Astrocyte of the cerebellum (primary cell): Measurements from ENCODE around the gene RBCK1.
A peak's percentile ranks its signal among the peaks of the same experiment; 100 is the strongest.
"Not testable (repeated sequence)": the region's sequence is repeated elsewhere in the genome, so short reads cannot be mapped to it uniquely, and the experiment has no call there.

Source experiments
- DNase-seq: peaks from one replicate; pipeline ENCODE4 v3.0.0-alpha.2; 2011; ENCODE audit warnings: low read depth
- H3K4me3 ChIP-seq: 2 replicates; pipeline ENCODE4 v1.5.1; 2011; ENCODE audit warnings: mild to moderate bottlenecking, low read depth, low read length, moderate library complexity
- in situ Hi-C: cut with HindIII; loops from 2 replicates; pipeline ENCODE4 v1.10.0; 2017; ENCODE audit warnings: low sequenced_read_pairs
- TF ChIP-seq, protein P1 (sequence below): IDR thresholded peaks from 2 replicates; pipeline ENCODE4 v1.5.1; 2012; ENCODE audit warnings: low read length, low read depth, moderate library complexity, mild to moderate bottlenecking; ENCODE audit errors: missing control alignments

Gene RBCK1

DNA sequence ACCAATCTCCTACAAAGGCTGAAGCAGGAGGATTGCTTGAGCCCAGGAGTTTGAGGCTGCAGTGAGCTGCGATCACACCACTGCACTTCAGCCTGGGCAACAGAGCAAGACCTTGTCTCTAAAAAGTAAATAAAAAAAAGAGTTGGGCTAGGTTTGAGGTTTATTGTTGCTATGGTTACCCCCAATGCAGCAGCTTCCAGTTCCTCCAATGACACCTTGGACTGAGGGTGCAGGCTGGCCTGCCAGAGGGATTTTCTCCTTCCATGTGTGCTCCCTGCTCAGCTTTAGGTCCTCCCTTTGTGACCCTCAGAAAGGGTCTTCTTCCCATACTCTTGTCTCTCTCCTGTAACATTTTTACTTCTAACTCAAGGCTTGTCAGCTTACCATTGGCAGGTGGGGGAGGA is 64.8 kb downstream of the RBCK1 start:
- TF ChIP-seq, protein P1, sequence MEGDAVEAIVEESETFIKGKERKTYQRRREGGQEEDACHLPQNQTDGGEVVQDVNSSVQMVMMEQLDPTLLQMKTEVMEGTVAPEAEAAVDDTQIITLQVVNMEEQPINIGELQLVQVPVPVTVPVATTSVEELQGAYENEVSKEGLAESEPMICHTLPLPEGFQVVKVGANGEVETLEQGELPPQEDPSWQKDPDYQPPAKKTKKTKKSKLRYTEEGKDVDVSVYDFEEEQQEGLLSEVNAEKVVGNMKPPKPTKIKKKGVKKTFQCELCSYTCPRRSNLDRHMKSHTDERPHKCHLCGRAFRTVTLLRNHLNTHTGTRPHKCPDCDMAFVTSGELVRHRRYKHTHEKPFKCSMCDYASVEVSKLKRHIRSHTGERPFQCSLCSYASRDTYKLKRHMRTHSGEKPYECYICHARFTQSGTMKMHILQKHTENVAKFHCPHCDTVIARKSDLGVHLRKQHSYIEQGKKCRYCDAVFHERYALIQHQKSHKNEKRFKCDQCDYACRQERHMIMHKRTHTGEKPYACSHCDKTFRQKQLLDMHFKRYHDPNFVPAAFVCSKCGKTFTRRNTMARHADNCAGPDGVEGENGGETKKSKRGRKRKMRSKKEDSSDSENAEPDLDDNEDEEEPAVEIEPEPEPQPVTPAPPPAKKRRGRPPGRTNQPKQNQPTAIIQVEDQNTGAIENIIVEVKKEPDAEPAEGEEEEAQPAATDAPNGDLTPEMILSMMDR: no peak
- no peak for DNase-seq
- in situ Hi-C loops: no loop called here
- no peak overlapping the region for H3K4me3 ChIP-seq

DNA sequence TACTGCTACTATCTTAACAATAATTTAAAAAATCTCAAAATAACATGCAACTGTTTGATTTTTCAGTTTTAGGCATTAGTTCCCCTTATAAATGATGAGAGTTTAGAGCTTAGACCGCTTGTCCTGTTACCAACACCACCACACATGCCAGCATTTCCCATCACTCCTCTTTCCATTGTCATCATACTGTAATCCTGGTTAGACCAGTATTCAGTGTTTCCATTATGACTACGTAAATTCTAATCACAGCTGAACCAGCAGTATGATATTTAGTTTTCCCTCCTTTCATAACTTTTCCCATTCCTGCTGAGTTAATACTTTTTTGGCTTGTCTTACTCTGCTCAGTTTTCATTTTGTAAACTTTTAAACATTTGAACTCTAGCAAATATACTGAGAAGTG is 66.5 kb downstream of the RBCK1 start:
- DNase-seq: no peak
- no peak overlapping the region for H3K4me3 ChIP-seq
- in situ Hi-C loops: no loop called here
- TF ChIP-seq, protein P1: no peak

DNA sequence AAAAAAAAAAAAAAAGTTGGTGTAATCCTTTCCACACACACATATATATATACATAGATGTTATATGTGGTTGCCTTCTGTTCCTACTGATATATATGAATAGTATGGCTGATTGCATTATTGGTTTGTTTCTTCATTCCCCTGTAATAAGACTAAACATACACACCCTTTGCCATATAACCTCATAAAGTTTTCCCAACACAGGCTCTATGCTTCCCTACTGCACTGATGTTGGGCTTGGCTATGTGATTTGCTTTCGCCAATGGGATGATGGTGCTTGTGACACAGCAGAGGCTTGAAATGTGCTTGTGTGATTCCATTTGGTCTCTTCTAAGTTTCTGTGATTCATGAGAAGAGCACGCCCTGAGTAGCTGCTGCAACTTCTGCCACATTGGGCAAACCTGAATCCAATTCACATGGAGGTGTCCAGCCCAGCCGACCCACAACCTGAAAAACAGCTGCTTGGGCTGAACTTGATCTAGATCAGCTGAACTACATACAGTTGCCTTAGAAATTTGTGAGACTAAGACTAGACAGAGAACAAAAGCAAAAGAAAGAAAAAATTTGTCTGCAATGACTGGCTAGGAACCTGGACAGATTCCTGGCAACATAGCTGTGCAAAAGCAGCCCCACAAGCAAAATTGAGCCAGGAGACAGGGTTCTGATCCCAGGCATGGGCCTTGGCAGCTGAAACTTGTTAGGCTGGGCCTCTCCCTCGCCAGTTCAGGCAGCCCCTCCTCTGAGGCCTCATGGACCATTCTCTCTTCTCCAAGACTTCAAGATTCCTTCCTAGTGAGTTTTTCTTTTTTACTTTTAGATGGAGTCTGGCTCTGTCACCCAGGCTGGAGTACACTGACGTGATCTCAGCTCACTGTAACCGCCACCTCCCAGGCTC is 67.6 kb downstream of the RBCK1 start:
- no peak for DNase-seq
- TF ChIP-seq, protein P1: no peak
- no peak overlapping the region for H3K4me3 ChIP-seq
- in situ Hi-C loops: loop anchor here (5.0 kb wide), 1 partner anchor 113 kb away; no protein-coding TSS in a partner anchor

DNA sequence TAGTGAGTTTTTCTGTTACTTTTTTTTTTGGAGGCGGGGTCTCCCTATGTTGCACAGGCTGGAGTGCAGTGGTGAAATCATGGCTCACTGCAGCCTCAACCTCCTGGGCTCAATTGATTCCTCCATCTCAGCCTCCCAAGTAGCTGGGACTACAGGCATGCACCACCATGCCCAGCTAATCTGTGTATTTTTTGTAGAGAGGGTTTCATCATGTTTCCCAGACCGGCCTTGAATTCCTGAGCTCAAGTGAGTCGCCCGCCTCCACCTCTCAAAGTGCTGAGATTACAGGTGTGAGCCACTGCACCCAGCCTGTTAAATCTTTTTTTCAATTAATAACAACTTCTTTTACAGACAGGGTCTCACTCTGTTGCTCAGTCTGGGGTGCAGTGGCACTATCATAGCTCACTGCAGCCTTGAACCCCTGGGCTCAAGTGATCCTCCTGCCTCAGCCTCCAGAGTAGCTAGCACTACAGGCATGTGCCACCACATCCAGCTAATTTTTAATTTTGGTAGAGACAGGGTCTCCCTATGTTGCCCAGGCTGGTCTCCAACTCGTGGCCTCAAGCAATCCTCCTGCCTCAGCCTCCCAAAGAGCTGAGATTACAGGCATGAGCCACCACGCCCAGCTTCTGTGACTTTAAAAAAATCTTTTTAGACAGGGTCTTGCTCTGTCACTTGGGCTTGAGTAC is 68.6 kb downstream of the RBCK1 start:
- in situ Hi-C loops: loop anchor here (5.0 kb wide), 1 partner anchor 114 kb away; no protein-coding TSS in a partner anchor

DNA sequence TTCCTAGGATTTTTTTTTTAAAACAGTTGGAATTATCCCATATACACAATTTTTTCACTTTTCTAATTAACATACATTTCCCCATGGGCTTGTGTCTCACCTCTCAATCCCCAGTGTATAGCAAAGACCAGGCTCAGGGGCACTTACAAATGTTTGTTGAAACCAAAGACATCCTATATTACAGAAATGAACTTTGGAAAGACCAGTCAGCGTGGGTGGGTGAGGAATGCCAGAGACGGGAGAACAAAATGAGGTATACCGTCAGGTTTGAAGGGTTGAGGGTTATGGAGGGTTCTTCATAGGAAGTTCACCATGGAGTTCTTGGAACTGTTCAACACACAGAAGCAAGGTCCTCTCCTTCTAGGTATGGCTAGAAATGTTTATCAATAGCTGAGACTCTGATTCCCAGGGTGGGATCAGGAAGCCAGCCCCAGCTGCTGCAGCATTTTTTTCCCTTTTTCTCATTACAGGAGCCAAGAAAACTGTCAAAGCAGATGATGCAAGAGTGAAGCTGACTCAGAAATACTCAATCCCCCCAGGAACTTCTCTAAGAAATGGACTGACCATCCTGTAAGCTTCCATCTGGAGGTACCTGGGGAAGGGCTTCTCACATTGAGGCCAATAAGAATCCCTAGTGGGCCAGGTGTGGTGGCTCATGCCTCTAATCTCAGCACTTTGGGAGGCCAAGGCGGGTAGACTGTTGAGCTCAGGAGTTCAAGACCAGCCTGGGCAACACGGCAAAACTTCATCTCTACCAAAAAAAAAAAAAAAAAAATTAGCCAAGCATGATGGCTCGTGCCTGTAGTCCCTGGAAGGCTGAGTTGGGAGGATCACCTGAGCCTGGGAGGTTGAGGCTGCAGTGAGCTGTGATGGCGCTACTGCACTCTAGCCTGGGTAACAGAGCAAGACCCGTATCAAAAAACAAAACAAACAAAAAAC is 70.2 kb downstream of the RBCK1 start:
- TF ChIP-seq, protein P1: no peak
- no peak for DNase-seq
- in situ Hi-C loops: loop anchor here (5.0 kb wide), 1 partner anchor 116 kb away; no protein-coding TSS in a partner anchor

More for the DNA sequence above, 68.6 kb downstream of the RBCK1 start:
- not testable (repeated sequence) for DNase-seq, H3K4me3 ChIP-seq

DNA sequence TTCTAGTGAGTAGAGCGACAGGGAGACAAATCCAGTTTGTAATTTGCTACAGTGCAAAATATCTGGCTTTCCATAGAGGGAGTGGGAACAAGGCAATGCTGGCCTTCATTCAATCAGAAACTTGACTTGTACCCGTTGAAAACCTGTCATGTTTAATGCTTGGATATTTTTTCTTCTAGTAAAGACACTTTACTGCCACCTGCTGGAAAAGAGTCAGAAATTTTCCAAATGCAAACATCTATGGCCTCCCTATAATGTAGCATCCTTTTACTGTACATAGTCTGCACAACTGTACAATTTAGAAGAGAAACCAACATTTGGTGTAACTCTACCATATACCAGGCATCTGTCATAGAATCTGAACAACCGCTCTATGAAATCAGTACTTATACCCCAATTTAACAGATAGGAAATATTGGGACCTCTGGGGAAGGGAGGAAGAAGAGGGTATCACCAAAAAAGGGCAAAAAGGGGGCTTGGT is 70.9 kb downstream of the RBCK1 start:
- peak; percentile 61 for DNase-seq
- in situ Hi-C loops: loop anchor here (5.0 kb wide), 1 partner anchor 117 kb away; no protein-coding TSS in a partner anchor
- H3K4me3 ChIP-seq: no peak overlapping the region
- TF ChIP-seq, protein P1: peak; percentile 41

More for the DNA sequence above, 70.2 kb downstream of the RBCK1 start:
- no peak overlapping the region for H3K4me3 ChIP-seq
